Measurements from ENCODE around the gene ZNF512B. TPM values are rescaled to one million over a fixed set of nuclear protein-coding genes. Genes with fewer than 3 reads are reported as not detected.

ZNF512B gene
- total RNA-seq, 3 donors from 2014 or later = 19.8 to 21.0 (median 20.2) TPM

DNA sequence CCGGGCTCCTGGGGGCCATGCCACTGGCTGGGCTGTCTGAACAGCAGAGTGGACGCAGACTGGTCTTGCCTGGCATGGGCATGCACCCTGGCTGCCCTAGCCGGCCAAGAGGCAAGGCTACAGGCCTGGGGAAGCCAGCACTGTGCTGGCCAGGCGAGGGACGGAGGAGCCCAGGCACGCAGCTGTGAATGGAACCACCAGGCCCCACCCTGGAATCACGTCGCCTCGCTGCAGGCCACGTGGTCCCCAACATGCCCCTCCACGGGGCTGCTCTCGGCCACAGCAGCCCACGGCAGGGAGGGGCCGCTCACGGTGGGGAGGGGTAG is 17.6 kb downstream of the ZNF512B start:
- ATAC-seq (no peak), DNase-seq (no peak)
- Mint-ChIP-seq H3K27me3 (ENCODE audit: low read depth) (no peaks in the 10 kb centered on the region), H3K9me3 (no peaks in the 10 kb centered on the region), H3K36me3 (ENCODE audit: insufficient read depth) (no peaks in the 10 kb centered on the region), H3K4me3 (no peak overlapping the region), H3K4me1 (ENCODE audit: low read depth) (peaks cover 65% of the 10 kb centered on the region)

DNA sequence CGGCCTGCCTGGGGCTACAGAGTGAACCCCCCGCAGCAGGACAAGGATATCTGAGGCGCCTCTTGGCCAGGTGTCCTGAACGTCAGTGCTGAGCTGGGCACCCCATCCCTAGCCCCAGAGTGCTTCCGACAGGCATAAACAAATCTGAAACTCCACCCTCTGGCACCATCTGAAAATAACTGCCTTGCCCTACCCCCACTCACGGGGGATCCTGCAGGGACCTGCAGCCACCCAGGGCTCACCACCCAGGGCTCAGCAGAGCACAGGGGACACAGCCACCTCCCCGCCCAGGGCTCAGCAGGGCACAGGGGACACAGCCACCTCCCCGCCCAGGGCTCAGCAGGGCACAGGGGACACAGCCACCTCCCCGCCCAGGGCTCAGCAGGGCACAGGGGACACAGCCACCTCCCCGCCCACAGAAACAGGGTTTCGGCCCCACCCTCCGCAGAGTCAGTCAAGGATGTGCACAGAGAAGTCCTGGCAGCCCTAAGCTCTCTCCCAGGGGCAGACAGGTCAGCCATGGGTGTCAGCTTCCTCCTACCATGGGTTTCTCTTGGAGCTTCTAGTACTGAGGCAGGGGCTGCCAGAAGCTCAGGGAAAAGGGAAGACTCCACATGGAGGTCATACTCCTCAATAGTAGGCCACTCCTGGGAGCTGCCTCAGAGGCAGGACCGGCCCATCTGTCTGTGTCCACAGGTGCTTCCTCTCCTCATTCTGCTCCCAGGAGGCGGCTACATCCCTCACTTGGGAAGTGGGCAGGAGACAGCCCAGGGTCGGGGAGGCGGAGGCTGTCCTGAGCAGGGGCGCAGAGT is 18.1 kb downstream of the ZNF512B start:
- no peak for ATAC-seq
- no peaks in the 10 kb centered on the region for H3K36me3 Mint-ChIP-seq (ENCODE audit: insufficient read depth)
- H3K4me3 Mint-ChIP-seq = no peak overlapping the region
- no peaks in the 10 kb centered on the region for H3K9me3 Mint-ChIP-seq
- peaks cover 68% of the 10 kb centered on the region for H3K4me1 Mint-ChIP-seq (ENCODE audit: low read depth)
- DNase-seq = no peak
- H3K27me3 Mint-ChIP-seq (ENCODE audit: low read depth) = no peaks in the 10 kb centered on the region

DNA sequence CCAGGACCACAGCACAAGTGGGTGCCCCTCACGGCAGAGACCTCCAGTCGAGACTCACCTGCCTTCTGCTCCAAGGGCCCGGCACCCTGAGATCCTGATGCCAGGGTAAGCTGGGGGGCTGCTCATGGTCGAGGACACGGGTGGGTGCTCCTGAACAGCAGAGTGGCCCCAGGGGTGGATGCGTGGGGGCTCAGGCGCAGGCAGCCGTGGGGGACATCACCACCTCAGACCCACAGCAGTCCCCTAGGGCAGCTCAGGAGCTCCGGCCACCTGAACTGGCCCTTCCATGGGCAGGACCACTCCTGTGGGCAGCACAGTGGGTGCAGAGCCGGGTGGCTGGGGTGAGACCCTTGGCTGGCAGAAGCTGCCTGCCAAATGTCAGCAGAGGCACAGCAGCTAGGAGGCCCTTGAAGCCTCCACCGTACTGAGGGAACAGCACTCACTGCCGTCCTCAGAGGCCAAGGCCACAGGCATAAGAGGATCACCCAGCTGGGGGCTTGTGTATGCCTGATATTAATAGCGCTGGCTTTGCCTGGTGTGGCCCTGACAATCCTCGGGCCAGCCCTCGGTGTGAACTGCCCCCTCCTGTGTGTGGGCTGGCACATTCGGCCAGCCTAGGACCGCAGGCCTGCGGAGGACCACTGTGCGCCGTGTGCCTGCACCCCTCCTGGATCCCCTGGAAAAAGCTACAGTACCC is 18.9 kb downstream of the ZNF512B start:
- Mint-ChIP-seq H3K4me3 (no peak overlapping the region), H3K36me3 (ENCODE audit: insufficient read depth) (no peaks in the 10 kb centered on the region), H3K4me1 (ENCODE audit: low read depth) (peaks cover 66% of the 10 kb centered on the region), H3K27me3 (ENCODE audit: low read depth) (no peaks in the 10 kb centered on the region), H3K9me3 (no peaks in the 10 kb centered on the region)
- ATAC-seq (no peak), DNase-seq (no peak)

DNA sequence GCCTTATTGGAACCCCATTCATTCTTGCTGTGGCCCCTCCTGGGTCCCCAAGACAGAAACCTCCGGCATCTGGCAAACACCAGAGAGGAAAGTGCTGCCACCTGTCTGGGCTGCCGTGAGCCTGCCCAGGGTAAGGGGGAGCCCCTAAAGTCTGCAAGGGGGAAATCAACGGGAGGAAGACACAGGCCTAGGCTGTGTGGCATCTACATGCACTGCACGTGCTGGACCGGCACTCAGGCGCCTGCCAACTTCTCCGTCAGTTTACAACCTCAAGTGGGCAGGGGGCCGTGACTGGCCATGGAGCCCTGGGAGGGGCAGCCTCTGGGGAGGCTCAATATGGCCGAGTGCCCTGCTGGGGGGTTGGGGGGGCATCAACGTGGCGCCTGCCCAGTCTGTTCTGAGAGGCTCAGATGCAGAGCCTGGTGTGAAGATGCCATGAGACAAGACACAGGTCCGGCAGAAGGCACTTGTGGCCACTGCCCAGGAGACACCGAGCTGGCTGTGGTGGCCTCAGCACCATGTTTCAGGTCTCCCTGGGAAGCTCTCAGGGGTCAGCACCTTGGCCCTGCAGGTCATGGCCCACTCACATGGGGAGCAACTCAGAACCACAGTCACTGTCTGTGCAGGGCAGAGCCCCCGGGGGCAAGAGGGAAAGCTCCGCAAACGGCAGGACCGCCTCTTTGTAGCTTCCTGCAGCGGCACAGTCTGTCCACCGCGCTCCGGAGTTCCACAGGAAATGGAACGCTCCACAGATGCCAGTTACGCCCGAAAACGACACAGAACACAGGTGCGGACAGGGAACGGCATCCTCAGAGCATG is 21.9 kb downstream of the ZNF512B start:
- no peak for DNase-seq
- ATAC-seq = peak; percentile 35 to 36
- peaks cover 50% of the 10 kb centered on the region for H3K4me1 Mint-ChIP-seq (ENCODE audit: low read depth)
- H3K27me3 Mint-ChIP-seq (ENCODE audit: low read depth) = no peaks in the 10 kb centered on the region
- no peaks in the 10 kb centered on the region for H3K9me3 Mint-ChIP-seq
- peaks cover 8% of the 10 kb centered on the region for H3K36me3 Mint-ChIP-seq (ENCODE audit: insufficient read depth)
- H3K4me3 Mint-ChIP-seq = peak overlapping the region; percentile 80

DNA sequence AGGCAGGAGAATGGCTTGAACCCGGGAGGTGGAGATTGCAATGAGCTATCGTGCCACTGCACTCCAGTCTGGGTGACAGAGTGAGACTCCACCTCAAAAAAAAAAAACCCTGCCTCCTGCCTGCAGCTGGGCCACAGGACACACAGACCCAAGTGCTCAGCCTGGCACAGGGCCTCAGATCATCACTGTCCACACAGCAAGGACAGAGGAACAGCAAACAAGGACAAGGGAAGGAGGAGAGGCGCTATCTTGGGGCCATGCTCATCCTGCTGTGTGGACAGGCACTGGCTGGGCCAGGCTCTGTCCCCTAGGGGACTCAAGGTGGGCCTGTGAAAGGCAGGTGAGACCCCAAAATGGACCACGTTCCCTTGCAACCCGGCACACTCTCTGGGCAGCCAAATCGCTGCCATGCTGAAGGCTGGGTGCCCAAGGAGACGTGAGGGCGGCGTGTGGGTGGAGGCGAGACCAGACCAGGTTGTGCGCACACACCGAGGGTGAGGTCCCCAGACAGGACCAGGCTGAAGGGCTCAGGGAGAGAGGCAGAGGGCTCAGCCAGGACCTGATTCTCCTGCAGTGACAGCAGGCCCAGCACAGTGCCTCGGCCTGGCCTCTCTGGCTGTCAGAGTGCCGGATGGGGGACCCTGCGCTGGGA is 22.6 kb downstream of the ZNF512B start:
- H3K36me3 Mint-ChIP-seq (ENCODE audit: insufficient read depth) = peaks cover 10% of the 10 kb centered on the region
- DNase-seq (no peak), ATAC-seq (peak in 1 of 2 donors; percentile 1)
- H3K4me3 Mint-ChIP-seq = peak overlapping the region; percentile 80
- H3K27me3 Mint-ChIP-seq (ENCODE audit: low read depth) = no peaks in the 10 kb centered on the region
- H3K4me1 Mint-ChIP-seq (ENCODE audit: low read depth) = peaks cover 48% of the 10 kb centered on the region
- no peaks in the 10 kb centered on the region for H3K9me3 Mint-ChIP-seq

DNA sequence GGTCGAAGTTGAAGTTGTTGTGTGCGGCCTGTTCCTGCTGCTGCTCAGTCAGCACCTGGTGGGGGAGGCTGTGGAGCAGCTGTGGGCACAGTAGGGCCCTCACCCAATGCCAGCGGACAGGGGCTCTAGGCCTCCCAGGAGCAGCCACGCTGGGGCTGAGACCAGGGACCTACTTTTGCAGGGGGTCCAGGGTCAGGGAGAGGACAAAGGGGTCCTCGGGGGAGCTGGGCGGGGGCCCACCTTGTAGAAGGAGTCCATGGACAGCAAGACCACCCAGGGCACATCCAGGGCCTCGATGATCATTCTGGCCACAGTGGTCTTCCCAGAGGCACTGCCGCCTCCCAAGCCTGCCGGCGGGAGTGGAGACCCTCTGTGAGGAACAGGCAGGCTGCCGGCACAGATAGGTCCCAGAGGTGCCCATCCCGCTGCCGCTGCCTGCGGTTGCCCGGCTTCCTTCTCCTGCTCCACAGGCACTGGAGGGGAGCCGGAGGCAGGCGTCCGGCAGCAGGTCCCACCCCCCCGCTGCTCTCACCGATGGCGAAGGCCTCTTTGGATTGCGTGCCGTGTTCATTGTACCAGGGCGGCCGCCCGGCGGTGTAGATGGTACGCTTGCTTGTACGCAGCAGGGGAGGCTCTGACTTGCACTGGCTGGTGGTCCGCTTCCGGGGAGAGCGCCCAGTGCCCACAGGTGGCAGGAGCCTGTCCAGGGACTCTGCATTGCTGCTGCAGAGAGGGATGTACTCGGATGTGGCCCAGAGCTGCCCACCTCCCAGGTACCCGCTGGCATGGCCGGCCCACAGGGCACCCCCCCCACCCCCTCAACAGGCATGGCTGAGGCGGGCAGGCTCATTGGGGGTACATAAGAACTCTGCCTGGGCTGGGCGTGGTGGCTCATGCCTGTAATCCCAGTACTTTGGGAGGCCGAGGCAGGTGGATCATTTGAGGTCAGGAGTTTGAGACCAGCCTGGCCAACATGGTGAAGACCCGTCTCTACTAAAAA is 23.5 kb downstream of the ZNF512B start:
- peaks cover 46% of the 10 kb centered on the region for H3K4me1 Mint-ChIP-seq (ENCODE audit: low read depth)
- ATAC-seq = no peak
- no peak overlapping the region for H3K4me3 Mint-ChIP-seq
- DNase-seq = no peak
- H3K27me3 Mint-ChIP-seq (ENCODE audit: low read depth) = no peaks in the 10 kb centered on the region
- H3K36me3 Mint-ChIP-seq (ENCODE audit: insufficient read depth) = peaks cover 10% of the 10 kb centered on the region
- H3K9me3 Mint-ChIP-seq = no peaks in the 10 kb centered on the region

DNA sequence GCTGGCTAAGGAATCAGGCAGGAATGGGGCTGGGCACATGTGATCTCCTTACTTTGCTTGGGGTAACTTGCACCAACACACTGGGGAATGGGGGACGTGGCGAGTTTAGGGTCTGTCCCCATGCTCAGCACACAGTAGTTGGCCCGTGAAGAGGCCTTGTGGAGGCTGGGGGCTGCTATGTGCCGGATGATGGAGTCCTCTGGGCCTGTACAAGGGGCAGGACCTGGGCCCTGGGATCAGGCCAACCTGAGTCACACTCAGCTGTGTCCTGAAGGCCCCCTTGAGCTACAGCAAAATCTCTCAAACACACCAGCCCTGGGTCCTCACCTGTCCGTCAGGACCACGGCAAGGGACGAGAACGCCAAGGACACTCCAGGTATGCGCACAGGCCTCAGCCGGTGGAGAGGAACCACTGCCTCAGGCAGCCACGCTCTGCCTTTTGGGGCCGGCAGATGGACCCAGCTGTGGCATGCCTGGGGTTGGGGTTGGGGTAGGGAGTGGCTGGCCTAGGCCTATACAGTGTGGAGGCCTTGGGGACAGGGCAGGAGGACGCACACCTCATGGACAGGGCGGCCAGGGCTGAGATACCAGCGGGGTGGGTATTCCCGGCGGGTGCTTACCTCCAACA is 24.6 kb downstream of the ZNF512B start:
- peaks cover 47% of the 10 kb centered on the region for H3K4me1 Mint-ChIP-seq (ENCODE audit: low read depth)
- no peaks in the 10 kb centered on the region for H3K27me3 Mint-ChIP-seq (ENCODE audit: low read depth)
- no peaks in the 10 kb centered on the region for H3K9me3 Mint-ChIP-seq
- peaks cover 10% of the 10 kb centered on the region for H3K36me3 Mint-ChIP-seq (ENCODE audit: insufficient read depth)
- no peak overlapping the region for H3K4me3 Mint-ChIP-seq
- ATAC-seq = no peak
- no peak for DNase-seq

DNA sequence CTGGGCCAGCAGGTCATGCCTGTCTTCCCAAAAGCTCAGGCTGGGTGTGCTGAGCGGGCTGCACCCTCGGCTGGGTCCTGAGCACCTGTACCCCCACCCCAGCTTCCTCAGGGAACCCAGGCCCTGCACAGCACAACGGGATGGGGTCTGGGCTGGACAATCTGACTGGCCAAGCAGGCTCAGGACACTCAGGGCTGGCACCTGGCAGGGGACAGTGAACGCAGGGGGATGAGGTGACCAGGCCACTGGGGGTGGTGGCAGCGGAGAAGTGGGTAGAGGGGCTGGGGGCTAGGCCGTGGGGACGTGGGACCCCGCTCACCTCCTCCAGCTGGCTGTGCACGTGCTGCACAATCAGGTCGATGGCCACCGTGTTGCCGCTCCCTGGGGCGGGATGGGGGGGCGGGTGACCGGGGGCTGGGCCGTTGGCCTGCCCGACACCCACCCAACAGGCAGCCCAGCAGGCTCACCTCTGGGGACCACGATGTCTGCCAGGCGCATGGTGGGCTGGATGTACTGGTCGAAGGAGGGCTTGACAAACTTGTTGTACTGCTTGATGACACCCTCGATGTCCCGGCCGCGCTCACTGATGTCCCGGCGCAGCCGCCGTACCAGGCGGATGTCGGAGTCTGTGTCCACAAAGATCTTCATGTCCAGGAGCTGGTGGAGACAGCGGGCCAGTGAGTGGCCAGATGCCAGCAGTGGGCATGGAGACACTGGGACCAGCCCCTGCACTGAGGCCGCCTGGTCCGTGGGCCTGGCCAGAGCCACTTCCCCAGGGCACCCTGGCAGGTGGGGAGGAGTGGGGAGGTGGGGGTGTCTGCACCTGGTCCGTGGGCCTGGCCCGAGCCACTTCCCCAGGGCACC is 25.4 kb downstream of the ZNF512B start:
- no peak for DNase-seq
- no peak overlapping the region for H3K4me3 Mint-ChIP-seq
- H3K4me1 Mint-ChIP-seq (ENCODE audit: low read depth) = peaks cover 42% of the 10 kb centered on the region
- no peaks in the 10 kb centered on the region for H3K27me3 Mint-ChIP-seq (ENCODE audit: low read depth)
- no peak for ATAC-seq
- peaks cover 10% of the 10 kb centered on the region for H3K36me3 Mint-ChIP-seq (ENCODE audit: insufficient read depth)
- H3K9me3 Mint-ChIP-seq = no peaks in the 10 kb centered on the region

DNA sequence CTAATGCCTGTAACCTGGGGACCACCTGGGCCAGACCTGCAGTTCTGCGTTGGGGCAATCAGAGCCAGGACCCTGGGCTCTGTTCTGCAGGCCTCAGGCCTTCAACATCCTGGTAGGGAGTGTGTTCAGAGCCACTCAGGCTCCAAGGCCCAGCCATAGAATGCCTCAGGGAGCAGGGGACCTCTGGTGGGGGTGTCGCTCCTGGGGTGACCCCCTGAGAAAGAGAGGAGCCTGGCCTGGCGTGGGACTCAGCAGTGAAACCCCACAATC is 26.0 kb downstream of the ZNF512B start:
- H3K9me3 Mint-ChIP-seq = no peaks in the 10 kb centered on the region
- peaks cover 36% of the 10 kb centered on the region for H3K4me1 Mint-ChIP-seq (ENCODE audit: low read depth)
- no peak for DNase-seq
- H3K36me3 Mint-ChIP-seq (ENCODE audit: insufficient read depth) = peaks cover 10% of the 10 kb centered on the region
- H3K27me3 Mint-ChIP-seq (ENCODE audit: low read depth) = no peaks in the 10 kb centered on the region
- H3K4me3 Mint-ChIP-seq = no peak overlapping the region
- no peak for ATAC-seq

DNA sequence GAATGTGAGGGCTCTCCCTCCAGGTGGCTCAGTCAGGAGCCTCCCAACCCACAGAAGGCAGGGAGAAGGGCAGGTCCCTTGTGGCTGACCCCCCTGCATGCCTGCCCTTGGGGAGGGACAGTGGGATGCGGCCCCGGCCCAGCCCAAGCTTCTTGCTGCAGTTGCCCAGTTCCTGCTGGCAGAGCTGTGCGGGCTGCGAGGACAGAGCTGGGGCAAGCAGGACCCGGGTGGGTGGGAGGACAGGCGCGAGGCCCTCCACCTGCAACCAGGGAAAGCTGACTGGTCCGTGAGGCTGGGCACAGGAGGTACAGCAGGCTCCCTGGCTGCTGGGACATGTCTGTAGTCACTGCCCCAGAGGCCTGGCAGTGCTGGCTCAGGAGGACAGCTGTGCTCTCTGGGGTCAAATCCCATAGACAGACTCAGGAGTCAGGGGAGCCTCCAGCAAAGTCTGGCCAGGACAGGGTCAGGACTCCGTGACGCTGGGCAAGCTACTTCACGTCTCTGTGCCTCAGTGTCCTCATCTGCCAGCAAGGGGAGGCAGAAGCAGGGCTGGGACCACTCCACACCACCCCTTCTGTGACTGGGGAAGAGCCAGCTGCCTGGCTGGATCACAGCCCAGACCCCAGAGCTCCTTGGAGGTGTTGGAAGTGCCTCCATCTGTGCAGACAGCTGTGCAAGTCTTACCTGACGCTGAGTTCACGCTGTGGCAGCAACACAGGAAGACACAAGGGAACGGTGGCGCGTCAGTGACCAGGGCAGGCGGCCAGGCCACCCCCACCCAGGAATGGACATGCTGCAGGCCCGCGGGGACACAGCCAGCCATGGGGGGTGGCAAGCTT is 26.5 kb downstream of the ZNF512B start:
- Mint-ChIP-seq H3K27me3 (ENCODE audit: low read depth) (no peaks in the 10 kb centered on the region), H3K4me3 (no peak overlapping the region), H3K36me3 (ENCODE audit: insufficient read depth) (peaks cover 10% of the 10 kb centered on the region), H3K4me1 (ENCODE audit: low read depth) (peaks cover 31% of the 10 kb centered on the region), H3K9me3 (no peaks in the 10 kb centered on the region)
- ATAC-seq (no peak), DNase-seq (no peak)

DNA sequence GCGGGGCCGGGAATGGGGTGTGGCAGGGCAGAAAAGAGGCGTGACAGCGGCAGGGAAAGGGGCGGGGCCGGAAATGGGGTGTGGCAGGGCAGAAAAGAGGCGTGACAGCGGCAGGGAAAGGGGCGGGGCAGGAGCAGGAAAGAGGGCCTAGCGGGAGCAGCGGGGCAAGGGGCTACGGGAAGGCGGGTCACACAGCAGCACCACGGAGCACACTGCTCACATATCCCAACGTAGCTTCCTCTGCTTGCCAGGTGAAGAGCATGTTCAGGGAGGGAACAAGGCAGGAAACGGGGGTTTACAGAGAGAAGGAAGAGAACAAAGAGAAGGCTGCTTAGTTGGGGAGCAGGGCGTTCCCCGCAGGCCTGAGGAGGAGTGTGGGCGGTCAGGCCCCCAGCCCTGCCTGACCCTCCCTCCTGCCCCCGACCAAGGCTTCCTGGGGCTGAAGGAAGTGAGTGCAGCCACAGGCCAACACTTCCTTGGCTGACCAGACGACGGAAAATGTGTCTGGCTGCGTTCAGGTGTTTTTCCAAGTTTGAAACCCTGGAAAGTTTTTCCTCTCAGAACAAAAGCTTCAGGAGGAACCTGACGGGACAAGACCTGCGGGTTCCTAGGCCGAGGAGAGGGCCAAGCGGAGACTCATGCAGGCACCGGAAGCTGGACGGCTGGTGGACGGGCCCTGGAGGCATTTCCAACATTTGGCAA is 27.3 kb downstream of the ZNF512B start:
- Mint-ChIP-seq H3K27me3 (ENCODE audit: low read depth) (no peaks in the 10 kb centered on the region), H3K4me1 (ENCODE audit: low read depth) (peaks cover 23% of the 10 kb centered on the region), H3K36me3 (ENCODE audit: insufficient read depth) (peaks cover 10% of the 10 kb centered on the region), H3K9me3 (no peaks in the 10 kb centered on the region), H3K4me3 (no peak overlapping the region)
- DNase-seq = no peak
- ATAC-seq = peak in 1 of 2 donors; percentile 19
